Ovary (tissue), 9 donors: ENCODE data around the gene TRIO. TPM values are rescaled to one million over a fixed set of nuclear protein-coding genes. Genes with fewer than 3 reads are reported as not detected.

Experiments used
- DNase-seq, 5 donors: peaks; one replicate each; pipeline ENCODE4 v3.0.0-alpha.2; 2019 to 2020
- H3K27ac ChIP-seq, 2 donors: fragments of 200-600 bp; one replicate each; pipeline versions ENCODE4 v1.5.1 to v1.8.0; 2019 to 2022
- H3K27me3 ChIP-seq: fragments of 200-600 bp; one replicate; pipeline ENCODE4 v1.8.0; 2022
- H3K36me3 ChIP-seq: fragments of 200-600 bp; sonication (generic); one replicate; pipeline ENCODE4 v1.5.1; 2019
- H3K4me1 ChIP-seq: one replicate; pipeline ENCODE4 v1.8.1; 2013; ENCODE audit warnings: mild to moderate bottlenecking, moderate library complexity; ENCODE audit not compliant: insufficient read depth
- H3K4me3 ChIP-seq: fragments of 200-600 bp; sonication (generic); one replicate; pipeline ENCODE4 v1.5.1; 2017
- H3K9me3 ChIP-seq, 2 donors: fragments of 200-600 bp in 1 of 2; sonication (generic) in 1 of 2; one replicate each; pipeline versions ENCODE4 v1.5.1 to v1.8.1; 2013 to 2019; ENCODE audit warnings: mild to moderate bottlenecking in 1 of 2, moderate library complexity in 1 of 2
- EP300 ChIP-seq: sonication (generic); formaldehyde crosslinking; IDR thresholded peaks from one replicate; pipeline ENCODE4 v1.6.1; 2017; ENCODE audit warnings: antibody characterized with exemption
- POLR2A ChIP-seq: fragments of 450-650 bp; IDR thresholded peaks from one replicate; pipeline ENCODE4 v1.6.1; 2017; ENCODE audit warnings: antibody characterized with exemption, mild to moderate bottlenecking, moderate library complexity
- WGBS, 3 donors: extraction: QIAGEN DNeasy Blood & Tissue Kit in 1 of 3; methylation state at CpG; one replicate each; pipeline versions ENCODE4 v1.1.5 to v1.1.7; 2013 to 2017; 5-methylcytosine and 5-hydroxymethylcytosine counted together
- intact Hi-C, 4 donors: fragments of 100-400 bp; cut with DNase I; formaldehyde crosslinking; loops; one replicate each; pipeline versions ENCODE4 v1.11.0 to v1.15.1; 2022 to 2023
- polyA plus RNA-seq, 2 donors: library from polyadenylated mRNA; stranded (reverse); fragments of 200-250 nt in 1 of 2; fragments of 350-450 nt in 1 of 2; fragmentation: Illumina TruSeq in 1 of 2; extraction: RNeasy Lipid Tissue Mini Kit (QIAGEN cat#74804) in 1 of 2; gene quantifications; one replicate each; pipeline ENCODE4 v1.2.3, GENCODE V29; 2013 to 2014
- total RNA-seq, 7 donors: library from RNA; depleted of rRNA in 2 of 7; stranded (reverse); fragments of >200 nt in 2 of 7; fragmentation: NEBNext Ultra II Directional in 3 of 7; extraction: Animal tissue kit (Norgen Biotek cat#: 25700) in 3 of 7; gene quantifications; one replicate each; pipeline versions ENCODE4 v1.1.0 to v1.2.4, GENCODE V29; 2016 to 2023
- TF ChIP-seq, protein P1 (sequence below), 3 donors: fragments of 450-650 bp in 2 of 3; fragments of 200-600 bp in 1 of 3; IDR thresholded peaks; one replicate each; pipeline versions ENCODE4 v1.5.1 to v1.8.0; 2016 to 2022; ENCODE audit warnings: antibody characterized with exemption in 3 of 3, mild to moderate bottlenecking in 1 of 3
- donor health status: DM: no; HTN: no; CAD: no; lungs with moderate emphysema.
- donor health status: DM: no; HTN: no; CAD: no.
- donor health status: Bipolar disorder and iron deficiency.
- donor health status: DM: yes; HTN: yes; CAD: no.
- donor health status: DM: no; HTN: no; CAD: no.
- donor health status: DM: yes; HTN: yes; CAD: no.

TRIO gene
- total and polyA plus RNA-seq, 9 donors = 58.4 to 268 (median 125) TPM

GRCh38 chr5:14101922-14102321 lies 41.2 kb upstream of the TRIO start:
- H3K27me3 ChIP-seq = no peaks in the 10 kb centered on the region
- H3K4me3 ChIP-seq = no peak overlapping the region
- no peak overlapping the region for H3K27ac ChIP-seq
- 71 to 77% (median 75%) methylated on average over 2 of the region's 2 CpGs for WGBS, 3 donors
- H3K9me3 ChIP-seq = no peaks in the 10 kb centered on the region
- no peaks in the 10 kb centered on the region for H3K36me3 ChIP-seq
- TF ChIP-seq POLR2A (no peak), EP300 (no peak)
- TF ChIP-seq, protein P1, sequence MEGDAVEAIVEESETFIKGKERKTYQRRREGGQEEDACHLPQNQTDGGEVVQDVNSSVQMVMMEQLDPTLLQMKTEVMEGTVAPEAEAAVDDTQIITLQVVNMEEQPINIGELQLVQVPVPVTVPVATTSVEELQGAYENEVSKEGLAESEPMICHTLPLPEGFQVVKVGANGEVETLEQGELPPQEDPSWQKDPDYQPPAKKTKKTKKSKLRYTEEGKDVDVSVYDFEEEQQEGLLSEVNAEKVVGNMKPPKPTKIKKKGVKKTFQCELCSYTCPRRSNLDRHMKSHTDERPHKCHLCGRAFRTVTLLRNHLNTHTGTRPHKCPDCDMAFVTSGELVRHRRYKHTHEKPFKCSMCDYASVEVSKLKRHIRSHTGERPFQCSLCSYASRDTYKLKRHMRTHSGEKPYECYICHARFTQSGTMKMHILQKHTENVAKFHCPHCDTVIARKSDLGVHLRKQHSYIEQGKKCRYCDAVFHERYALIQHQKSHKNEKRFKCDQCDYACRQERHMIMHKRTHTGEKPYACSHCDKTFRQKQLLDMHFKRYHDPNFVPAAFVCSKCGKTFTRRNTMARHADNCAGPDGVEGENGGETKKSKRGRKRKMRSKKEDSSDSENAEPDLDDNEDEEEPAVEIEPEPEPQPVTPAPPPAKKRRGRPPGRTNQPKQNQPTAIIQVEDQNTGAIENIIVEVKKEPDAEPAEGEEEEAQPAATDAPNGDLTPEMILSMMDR (IDR thresholded peaks at IDR 0.05) = no peak
- H3K4me1 ChIP-seq = no peaks in the 10 kb centered on the region
- intact Hi-C loops = loop anchor here in 1 of 4 donors (10.0 kb wide), 1 partner anchor 173 kb away; no protein-coding TSS in a partner anchor
- no peak for DNase-seq

DNA sequence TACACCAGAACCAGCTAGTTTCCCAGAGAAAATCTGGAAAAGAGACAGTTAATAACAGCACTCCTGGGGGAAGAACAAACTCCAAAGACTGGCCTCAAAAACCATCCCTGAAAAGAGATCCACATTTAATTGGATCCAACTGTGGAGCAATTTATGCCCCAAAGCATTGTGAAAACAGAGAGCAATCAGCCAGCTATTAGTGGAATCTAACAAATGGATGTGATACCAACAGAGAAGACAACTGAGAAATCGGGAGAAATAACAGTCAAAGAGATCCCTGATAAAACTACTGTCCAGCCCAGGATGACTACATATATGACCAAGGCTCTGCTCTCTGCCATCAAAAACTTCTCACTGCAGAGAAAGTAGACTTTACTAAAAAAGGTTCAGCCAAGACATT lies 40.5 kb upstream of the TRIO start:
- no peak for DNase-seq
- no peak overlapping the region for H3K4me3 ChIP-seq
- 70 to 75% (median 72%) methylated on average over 1 of the region's 1 CpG for WGBS, 3 donors
- intact Hi-C loops = loop anchor here in 1 of 4 donors (10.0 kb wide), 1 partner anchor 172 kb away; no protein-coding TSS in a partner anchor
- H3K27ac ChIP-seq = no peak overlapping the region
- H3K9me3 ChIP-seq = no peaks in the 10 kb centered on the region
- no peak for TF ChIP-seq POLR2A
- TF ChIP-seq, protein P1 (IDR thresholded peaks at IDR 0.05) = no peak
- no peak for TF ChIP-seq EP300
- H3K36me3 ChIP-seq = no peaks in the 10 kb centered on the region
- no peaks in the 10 kb centered on the region for H3K27me3 ChIP-seq
- no peaks in the 10 kb centered on the region for H3K4me1 ChIP-seq

DNA sequence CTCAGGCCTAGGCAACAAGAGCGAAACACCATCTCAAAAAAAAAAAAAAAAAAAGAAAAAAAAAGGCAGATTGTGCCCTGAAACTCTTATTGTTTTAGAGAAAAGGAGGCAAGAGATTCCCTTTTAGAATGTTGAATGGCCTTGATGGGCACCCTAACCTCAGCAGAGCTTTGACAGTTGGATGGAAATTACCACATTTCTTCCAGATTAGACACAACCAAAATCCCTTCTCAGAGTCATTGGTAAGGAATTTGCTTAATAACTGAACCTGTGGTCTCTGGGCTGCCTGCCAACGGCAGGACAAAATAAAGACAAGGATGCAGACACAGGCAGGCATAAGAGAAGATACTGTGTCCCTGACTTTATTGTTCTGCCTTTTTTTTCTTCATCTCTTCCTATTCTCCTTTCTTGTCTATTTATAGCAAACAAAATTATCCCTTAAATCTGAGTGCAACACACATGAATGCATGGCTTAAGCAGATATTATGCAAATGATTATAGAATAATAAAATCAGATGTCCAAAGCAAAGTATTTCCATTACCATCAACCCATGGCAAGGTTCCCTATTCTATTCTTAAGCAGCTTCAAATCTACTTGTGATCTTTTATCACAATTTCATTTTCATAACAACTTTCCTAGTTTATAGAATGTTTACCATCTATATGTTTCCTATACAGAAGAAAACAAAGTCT lies 37.3 kb upstream of the TRIO start:
- no peaks in the 10 kb centered on the region for H3K27me3 ChIP-seq
- TF ChIP-seq, protein P1 (IDR thresholded peaks at IDR 0.05) = no peak
- TF ChIP-seq EP300 (no peak), POLR2A (no peak)
- H3K27ac ChIP-seq = no peak overlapping the region
- no peaks in the 10 kb centered on the region for H3K9me3 ChIP-seq
- H3K4me1 ChIP-seq = no peaks in the 10 kb centered on the region
- intact Hi-C loops = loop anchor here in 2 of 4 donors (5.0 to 10.0 kb wide), 2 partner anchors 161 to 169 kb away; no protein-coding TSS in a partner anchor
- H3K36me3 ChIP-seq = no peaks in the 10 kb centered on the region
- WGBS, 3 donors = 24 to 46% (median 33%) methylated on average over 2 of the region's 2 CpGs
- no peak overlapping the region for H3K4me3 ChIP-seq
- DNase-seq = peak in 1 of 5 donors; percentile 31

GRCh38 chr5:14107536-14107935 lies 35.6 kb upstream of the TRIO start:
- intact Hi-C loops = loop anchor here in 2 of 4 donors (5.0 to 10.0 kb wide), 2 partner anchors 160 to 167 kb away; no protein-coding TSS in a partner anchor
- TF ChIP-seq EP300 (no peak), POLR2A (no peak)
- Histone ChIP-seq H3K27me3 (no peaks in the 10 kb centered on the region), H3K9me3 (no peaks in the 10 kb centered on the region), H3K4me3 (no peak overlapping the region), H3K4me1 (no peaks in the 10 kb centered on the region), H3K27ac (no peak overlapping the region), H3K36me3 (no peaks in the 10 kb centered on the region)
- DNase-seq = no peak
- 84 to 87% (median 85%) methylated on average over 8 of the region's 8 CpGs for WGBS, 3 donors
